HEK293T (cell line): ENCODE measurements around the gene HDAC10.

Experiments
- BHLHE40 ChIP-seq: fragments of 450-650 bp; IDR thresholded peaks from 2 replicates; pipeline ENCODE4 v1.6.1; 2016; ENCODE audit warnings: mild to moderate bottlenecking, moderate library complexity, borderline replicate concordance
- ELF4 ChIP-seq: fragments of 450-650 bp; IDR thresholded peaks from 2 replicates; pipeline ENCODE4 v1.6.1; 2017; ENCODE audit warnings: antibody characterized with exemption
- FOXA1 ChIP-seq: fragments of 450-650 bp; IDR thresholded peaks from 2 replicates; pipeline ENCODE4 v1.6.1; 2016; ENCODE audit warnings: mild to moderate bottlenecking
- FOXK2 ChIP-seq: fragments of 450-650 bp; IDR thresholded peaks from 2 replicates; pipeline ENCODE4 v1.6.1; 2016; ENCODE audit warnings: mild to moderate bottlenecking
- HDGF ChIP-seq: fragments of 450-650 bp; IDR thresholded peaks from 2 replicates; pipeline ENCODE4 v1.6.1; 2017; ENCODE audit warnings: antibody characterized with exemption, borderline replicate concordance
- LEF1 ChIP-seq: fragments of 450-650 bp; IDR thresholded peaks from 2 replicates; pipeline ENCODE4 v1.6.1; 2017; ENCODE audit warnings: mild to moderate bottlenecking, borderline replicate concordance
- SP1 ChIP-seq: fragments of 450-650 bp; IDR thresholded peaks from 2 replicates; pipeline ENCODE4 v1.6.1; 2017
- SUZ12 ChIP-seq: fragments of 450-650 bp; IDR thresholded peaks from 2 replicates; pipeline ENCODE4 v1.6.1; 2016; ENCODE audit warnings: mild to moderate bottlenecking
- TARDBP ChIP-seq: fragments of 450-650 bp; IDR thresholded peaks from 2 replicates; pipeline ENCODE4 v1.6.1; 2016
- TF ChIP-seq, protein P1 (sequence below): fragments of 450-650 bp; IDR thresholded peaks from 2 replicates; pipeline ENCODE4 v1.6.1; 2016

DNA sequence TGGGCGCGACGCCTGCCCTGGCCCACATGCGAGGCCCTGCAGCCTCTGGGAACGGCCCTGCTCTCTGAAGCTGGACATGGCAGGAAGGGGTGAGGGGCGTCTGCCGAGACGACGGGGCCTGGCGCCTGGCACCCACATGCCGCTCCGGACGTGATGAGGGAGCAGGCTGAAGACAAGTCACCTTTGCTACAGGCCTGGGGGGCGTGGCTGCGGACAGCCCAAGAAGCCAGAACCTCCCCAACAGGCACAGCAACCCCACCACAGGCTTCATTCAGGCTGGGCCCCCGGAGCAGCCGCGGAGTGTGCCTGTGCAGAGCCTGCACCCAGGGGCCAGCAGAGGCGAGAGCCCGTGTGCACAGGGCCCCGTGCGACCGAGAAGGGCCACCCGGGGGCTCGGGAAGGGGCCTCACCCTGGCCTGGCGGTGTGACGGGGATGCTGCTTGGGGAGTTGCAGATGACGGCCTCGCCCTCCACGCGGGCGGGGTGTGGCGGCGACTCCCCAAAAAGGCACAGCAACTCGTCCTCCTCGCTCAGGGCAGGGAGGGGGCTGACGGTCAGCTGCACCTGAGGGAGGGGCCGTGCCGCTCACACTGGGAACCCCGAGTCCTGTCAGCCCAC is 35.7 kb upstream of the HDAC10 start:
- TF ChIP-seq, protein P1, sequence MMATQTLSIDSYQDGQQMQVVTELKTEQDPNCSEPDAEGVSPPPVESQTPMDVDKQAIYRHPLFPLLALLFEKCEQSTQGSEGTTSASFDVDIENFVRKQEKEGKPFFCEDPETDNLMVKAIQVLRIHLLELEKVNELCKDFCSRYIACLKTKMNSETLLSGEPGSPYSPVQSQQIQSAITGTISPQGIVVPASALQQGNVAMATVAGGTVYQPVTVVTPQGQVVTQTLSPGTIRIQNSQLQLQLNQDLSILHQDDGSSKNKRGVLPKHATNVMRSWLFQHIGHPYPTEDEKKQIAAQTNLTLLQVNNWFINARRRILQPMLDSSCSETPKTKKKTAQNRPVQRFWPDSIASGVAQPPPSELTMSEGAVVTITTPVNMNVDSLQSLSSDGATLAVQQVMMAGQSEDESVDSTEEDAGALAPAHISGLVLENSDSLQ, result no peak
- TF ChIP-seq ELF4, result no peak
- TF ChIP-seq FOXK2, result no peak
- TF ChIP-seq SUZ12, result no peak
- TF ChIP-seq FOXA1, result no peak
- no peak for TF ChIP-seq BHLHE40
- no peak for TF ChIP-seq TARDBP
- no peak for TF ChIP-seq HDGF
- TF ChIP-seq SP1, result no peak
- no peak for TF ChIP-seq LEF1
